Measurements from ENCODE around the gene CRX. TPM values are rescaled to one million over a fixed set of nuclear protein-coding genes. Genes with fewer than 3 reads are reported as not detected.

The CRX gene
- total and polyA plus RNA-seq, 2 donors, result under 0.01 to 0.05 TPM

DNA sequence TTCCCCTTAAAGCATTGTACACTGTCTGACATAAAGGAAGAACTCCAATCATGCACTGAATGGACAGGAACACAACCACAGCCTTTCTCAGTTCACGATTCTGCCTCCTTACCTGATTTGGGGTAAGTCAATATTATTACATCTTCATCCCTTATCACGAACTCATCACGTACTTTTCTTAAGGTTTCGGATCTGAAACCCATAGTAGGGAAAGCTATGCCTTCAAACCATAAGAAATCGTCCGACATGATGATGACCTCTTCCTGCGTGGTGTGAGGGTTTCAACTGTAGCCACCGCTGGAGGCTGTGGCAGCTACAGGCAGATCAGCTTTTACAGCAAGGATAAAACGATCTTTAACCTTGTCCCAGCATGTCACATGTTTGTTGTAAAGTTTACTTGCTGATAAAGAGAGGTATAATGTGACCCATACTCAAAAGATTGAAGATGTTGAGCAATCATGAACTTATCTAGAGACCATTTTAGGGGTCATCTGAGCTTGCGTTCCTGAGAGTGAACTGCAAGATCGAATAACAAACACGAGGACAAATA, 64.3 kb downstream of the CRX start, which contains the start of gene SULT2A1:
Gene SULT2A1 (minus strand): TSS at position 306 of the 550 bp plus-strand sequence. CDS start 58 bp downstream, at position 248.
- no peaks in the 10 kb centered on the region for H3K9me3 ChIP-seq (ENCODE audit: control insufficient read depth in 2 of 2, insufficient read depth in 1 of 2, low read length in 1 of 2)
- H3K27ac ChIP-seq (ENCODE audit: low read depth in 1 of 2, low read length in 1 of 2), result no peak within 1 kb of the TSS
- H3K4me3 ChIP-seq (ENCODE audit: low read length in 2 of 2), result no peak within 1 kb of the TSS
- no peaks in the 10 kb centered on the region for H3K27me3 ChIP-seq (ENCODE audit: control insufficient read depth in 2 of 2, insufficient read depth in 1 of 2, low read length in 1 of 2)
- WGBS, result 78% methylated on average over 12 of the region's 12 CpGs
- H3K4me1 ChIP-seq (ENCODE audit: control insufficient read depth in 2 of 2, insufficient read depth in 2 of 2, low read length in 2 of 2), result no peaks in the 10 kb centered on the region
- H3K36me3 ChIP-seq (ENCODE audit: control insufficient read depth in 2 of 2, insufficient read depth in 2 of 2, low read length in 1 of 2), result no peaks in the 10 kb centered on the region
- DNase-seq (ENCODE audit: low read depth in 6 of 9, low spot score in 9 of 9), result no peak

DNA sequence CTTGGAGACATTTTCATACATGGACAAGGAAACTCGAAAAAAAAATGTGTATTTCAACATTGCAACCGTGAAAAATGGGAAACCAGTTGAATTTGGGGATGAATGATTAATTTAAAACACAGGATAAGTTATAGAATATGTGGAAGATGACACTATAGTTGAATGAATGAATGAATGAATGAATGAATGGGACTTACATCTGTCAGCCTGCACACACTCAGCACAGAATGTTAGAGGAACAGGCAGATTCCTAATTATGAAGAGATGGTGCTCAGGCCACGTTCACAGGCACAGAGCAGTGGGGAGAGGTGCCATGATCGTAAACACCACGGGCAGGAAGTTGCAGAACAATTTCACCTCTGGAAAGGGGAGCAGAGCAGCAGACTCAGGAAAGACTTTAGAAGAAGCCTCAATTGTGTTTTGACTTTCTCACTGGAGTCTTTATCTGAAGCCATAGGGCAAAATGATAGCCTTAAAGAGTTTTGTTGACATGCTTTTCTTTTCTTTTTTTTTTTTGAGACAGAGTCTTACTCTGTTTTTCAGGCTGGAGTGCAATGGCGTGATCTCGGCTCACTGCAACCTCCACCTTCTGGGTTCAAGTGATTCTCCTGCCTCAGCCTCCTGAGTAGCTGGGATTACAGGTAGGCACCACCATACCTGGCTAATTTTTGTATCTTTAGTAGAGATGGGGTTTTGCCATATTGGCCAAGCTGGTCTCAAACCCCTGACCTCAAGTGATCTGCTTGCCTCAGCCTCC, 69.3 kb downstream of the CRX start:
- H3K9me3 ChIP-seq (ENCODE audit: control insufficient read depth in 2 of 2, insufficient read depth in 1 of 2, low read length in 1 of 2), result no peaks in the 10 kb centered on the region

DNA sequence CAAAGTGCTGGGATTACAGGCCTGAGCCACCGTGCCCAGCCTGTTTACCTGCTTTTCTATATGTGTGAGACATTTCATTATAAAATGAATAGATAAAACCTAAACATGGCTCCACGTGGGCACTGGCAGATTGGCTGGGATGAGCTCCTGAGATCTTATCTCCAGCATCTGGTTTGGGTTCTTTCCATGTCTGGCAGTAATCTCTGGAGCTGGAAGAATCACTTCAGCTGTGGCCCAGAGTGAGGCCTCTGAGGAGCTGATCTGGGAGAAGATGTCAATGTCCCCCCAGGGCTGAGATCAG, 69.8 kb downstream of the CRX start:
- no peaks in the 10 kb centered on the region for H3K27me3 ChIP-seq (ENCODE audit: control insufficient read depth in 2 of 2, insufficient read depth in 1 of 2, low read length in 1 of 2)
- no peak for DNase-seq (ENCODE audit: low read depth in 6 of 9, low spot score in 9 of 9)
- H3K36me3 ChIP-seq (ENCODE audit: control insufficient read depth in 2 of 2, insufficient read depth in 2 of 2, low read length in 1 of 2), result no peaks in the 10 kb centered on the region
- no peak overlapping the region for H3K27ac ChIP-seq (ENCODE audit: low read depth in 1 of 2, low read length in 1 of 2)
- no peaks in the 10 kb centered on the region for H3K4me1 ChIP-seq (ENCODE audit: control insufficient read depth in 2 of 2, insufficient read depth in 2 of 2, low read length in 2 of 2)
- H3K9me3 ChIP-seq (ENCODE audit: control insufficient read depth in 2 of 2, insufficient read depth in 1 of 2, low read length in 1 of 2), result no peaks in the 10 kb centered on the region
- no peak overlapping the region for H3K4me3 ChIP-seq (ENCODE audit: low read length in 2 of 2)
- WGBS, result 83% methylated on average over 2 of the region's 2 CpGs

More for the DNA sequence above, 69.3 kb downstream of the CRX start:
- H3K27ac ChIP-seq (ENCODE audit: low read depth in 1 of 2, low read length in 1 of 2), result no peak overlapping the region
- H3K36me3 ChIP-seq (ENCODE audit: control insufficient read depth in 2 of 2, insufficient read depth in 2 of 2, low read length in 1 of 2), result no peaks in the 10 kb centered on the region
- H3K4me1 ChIP-seq (ENCODE audit: control insufficient read depth in 2 of 2, insufficient read depth in 2 of 2, low read length in 2 of 2), result no peaks in the 10 kb centered on the region
- H3K27me3 ChIP-seq (ENCODE audit: control insufficient read depth in 2 of 2, insufficient read depth in 1 of 2, low read length in 1 of 2), result no peaks in the 10 kb centered on the region
- no peak for DNase-seq (ENCODE audit: low read depth in 6 of 9, low spot score in 9 of 9)
- 64% methylated on average over 7 of the region's 7 CpGs for WGBS
- H3K4me3 ChIP-seq (ENCODE audit: low read length in 2 of 2), result no peak overlapping the region

DNA sequence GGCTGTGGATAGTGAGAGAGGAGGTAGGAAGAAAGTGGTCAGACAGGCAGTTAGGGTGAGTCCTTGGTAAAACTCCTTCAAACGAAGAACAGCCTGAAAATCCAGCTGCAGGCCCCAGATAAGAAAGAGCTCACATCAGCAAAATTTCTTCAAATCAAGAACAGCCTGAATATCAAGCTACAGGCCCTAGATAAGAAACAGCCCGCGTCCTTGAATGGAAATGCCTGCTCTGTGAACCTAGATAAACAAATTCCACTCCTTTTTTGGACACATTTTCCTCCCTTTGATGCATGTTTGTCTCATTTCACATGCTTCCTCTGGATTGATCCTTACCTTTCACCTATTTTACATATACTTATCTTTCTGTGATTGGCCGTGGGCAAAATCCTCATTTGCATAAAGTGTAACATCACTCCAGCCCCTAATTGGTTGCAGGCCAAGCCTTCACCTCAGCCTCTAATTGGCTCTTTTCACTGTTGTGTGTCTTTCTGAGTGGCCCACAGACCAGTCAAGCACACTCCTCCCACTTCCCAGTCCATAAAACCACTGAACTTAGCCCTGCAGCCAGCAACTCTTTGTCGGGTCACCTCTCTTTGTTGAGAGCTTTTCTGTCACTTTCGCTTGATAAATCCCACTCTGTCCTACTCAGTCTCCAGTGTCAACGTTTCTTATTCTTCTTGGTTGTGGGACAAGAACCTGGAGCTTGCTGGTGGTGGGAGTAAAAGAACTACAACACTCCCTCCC, 70.4 kb downstream of the CRX start:
- Histone ChIP-seq H3K27ac (ENCODE audit: low read depth in 1 of 2, low read length in 1 of 2) (no peak overlapping the region), H3K4me3 (ENCODE audit: low read length in 2 of 2) (no peak overlapping the region), H3K4me1 (ENCODE audit: control insufficient read depth in 2 of 2, insufficient read depth in 2 of 2, low read length in 2 of 2) (no peaks in the 10 kb centered on the region), H3K9me3 (ENCODE audit: control insufficient read depth in 2 of 2, insufficient read depth in 1 of 2, low read length in 1 of 2) (no peaks in the 10 kb centered on the region), H3K36me3 (ENCODE audit: control insufficient read depth in 2 of 2, insufficient read depth in 2 of 2, low read length in 1 of 2) (no peaks in the 10 kb centered on the region), H3K27me3 (ENCODE audit: control insufficient read depth in 2 of 2, insufficient read depth in 1 of 2, low read length in 1 of 2) (no peaks in the 10 kb centered on the region)
- DNase-seq (ENCODE audit: low read depth in 6 of 9, low spot score in 9 of 9), result no peak
- 70% methylated on average over 7 of the region's 7 CpGs for WGBS

Other genes with a start within 250 kb of the CRX start
- gene ZNF541, start 248.8 kb upstream of the CRX start, total RNA-seq, result 0.14 TPM
- 0.39 TPM for gene ZNF541, start 248.8 kb upstream of the CRX start, polyA plus RNA-seq
- gene BICRA, start 212.8 kb upstream of the CRX start, total RNA-seq, result 1.5 TPM
- gene BICRA, start 212.8 kb upstream of the CRX start, polyA plus RNA-seq, result 8.1 TPM
- gene EHD2, start 108.5 kb upstream of the CRX start, total RNA-seq, result 1.9 TPM
- gene EHD2, start 108.5 kb upstream of the CRX start, polyA plus RNA-seq, result 14.2 TPM
- 324 TPM for gene NOP53, start 76.4 kb upstream of the CRX start, total RNA-seq
- 621 TPM for gene NOP53, start 76.4 kb upstream of the CRX start, polyA plus RNA-seq
- 198 TPM for gene SELENOW, start 43.2 kb upstream of the CRX start, total RNA-seq
- gene SELENOW, start 43.2 kb upstream of the CRX start, polyA plus RNA-seq, result 349 TPM
- gene TPRX1, start 17.4 kb upstream of the CRX start, total RNA-seq, result not detected
- not detected for gene TPRX1, start 17.4 kb upstream of the CRX start, polyA plus RNA-seq
- gene TPRX2, start 37.3 kb downstream of the CRX start, total RNA-seq, result not detected
- not detected for gene TPRX2, start 37.3 kb downstream of the CRX start, polyA plus RNA-seq
- gene SULT2A1, start 64.4 kb downstream of the CRX start, total RNA-seq, result not detected
- gene SULT2A1, start 64.4 kb downstream of the CRX start, polyA plus RNA-seq, result 0.02 TPM
- gene BSPH1, start 170.2 kb downstream of the CRX start, total RNA-seq, result not detected
- gene BSPH1, start 170.2 kb downstream of the CRX start, polyA plus RNA-seq, result not detected
- 0.24 TPM for gene ELSPBP1, start 172.7 kb downstream of the CRX start, total RNA-seq
- gene ELSPBP1, start 172.7 kb downstream of the CRX start, polyA plus RNA-seq, result 0.32 TPM
- gene CABP5, start 222.1 kb downstream of the CRX start, total RNA-seq, result not detected
- gene CABP5, start 222.1 kb downstream of the CRX start, polyA plus RNA-seq, result 0.05 TPM

All from thymus (tissue), 11 donors.